IPS-11a (cell line): ENCODE results near the gene SIM2.

Source experiments
- H3K4me3 ChIP-seq: one replicate; pipeline ENCODE4 v1.5.1; 2013; ENCODE audit warnings: low read depth, low read length, control low read depth

SIM2 gene

GRCh38 chr21:36709868-36710728 is 11.2 kb downstream of the SIM2 start:
- no peak overlapping the region for H3K4me3 ChIP-seq

GRCh38 chr21:36710729-36711048 is 11.8 kb downstream of the SIM2 start:
- H3K4me3 ChIP-seq = no peak overlapping the region

GRCh38 chr21:36713746-36714145 is 14.8 kb downstream of the SIM2 start:
- H3K4me3 ChIP-seq = no peak overlapping the region

GRCh38 chr21:36716387-36716786 is 17.5 kb downstream of the SIM2 start:
- H3K4me3 ChIP-seq = no peak overlapping the region

GRCh38 chr21:36716836-36717235 is 17.9 kb downstream of the SIM2 start:
- no peak overlapping the region for H3K4me3 ChIP-seq

- no peak overlapping the region for H3K4me3 ChIP-seq
Measured at GRCh38 chr21:36717976-36718375, 19.1 kb downstream of the SIM2 start.

GRCh38 chr21:36718951-36719501 is 20.1 kb downstream of the SIM2 start:
- H3K4me3 ChIP-seq = no peak overlapping the region

- H3K4me3 ChIP-seq = no peak overlapping the region
Measured at GRCh38 chr21:36719614-36720013, 20.7 kb downstream of the SIM2 start.

- no peak overlapping the region for H3K4me3 ChIP-seq
Measured at GRCh38 chr21:36721817-36722216, 22.9 kb downstream of the SIM2 start.

- no peak overlapping the region for H3K4me3 ChIP-seq
Measured at GRCh38 chr21:36722370-36723368, 23.8 kb downstream of the SIM2 start.

GRCh38 chr21:36723371-36723881 is 24.5 kb downstream of the SIM2 start:
- H3K4me3 ChIP-seq = no peak overlapping the region

GRCh38 chr21:36724660-36725059 is 25.7 kb downstream of the SIM2 start:
- H3K4me3 ChIP-seq = no peak overlapping the region

GRCh38 chr21:36725793-36726386 is 27.0 kb downstream of the SIM2 start:
- H3K4me3 ChIP-seq = no peak overlapping the region

- no peak overlapping the region for H3K4me3 ChIP-seq
Measured at GRCh38 chr21:36727866-36728265, 29.0 kb downstream of the SIM2 start.

- no peak overlapping the region for H3K4me3 ChIP-seq
Measured at GRCh38 chr21:36728371-36729111, 29.6 kb downstream of the SIM2 start.

GRCh38 chr21:36729310-36729970 is 30.5 kb downstream of the SIM2 start:
- no peak overlapping the region for H3K4me3 ChIP-seq

- H3K4me3 ChIP-seq = no peak overlapping the region
Measured at GRCh38 chr21:36730291-36731281, 31.7 kb downstream of the SIM2 start.

- no peak overlapping the region for H3K4me3 ChIP-seq
Measured at GRCh38 chr21:36732217-36732616, 33.3 kb downstream of the SIM2 start.
